Measurements from ENCODE around the gene LSM3.

Gene LSM3

DNA sequence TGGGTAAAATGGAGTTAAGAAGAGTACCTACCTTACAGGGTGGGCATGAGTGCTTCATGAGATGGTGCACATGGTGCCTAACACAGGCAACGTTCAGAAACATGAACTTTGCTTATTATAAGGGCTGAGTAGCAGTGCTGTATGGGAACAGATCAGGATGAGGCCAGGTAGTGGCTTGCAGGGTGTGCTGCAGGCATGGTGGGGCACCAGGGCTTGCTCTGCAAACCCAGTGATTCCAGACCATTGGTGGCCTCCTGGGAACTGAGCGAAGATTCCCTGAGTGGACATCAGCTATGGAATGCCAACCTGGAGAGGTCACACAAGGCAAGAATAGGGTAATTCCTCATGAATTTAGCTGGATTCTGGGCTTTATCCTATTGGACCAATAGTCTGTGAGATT is 37.9 kb upstream of the LSM3 start:
- no peak overlapping the region for H3K9ac ChIP-seq (ENCODE audit: low read depth, low read length, poor library complexity)
- no peak overlapping the region for H3K4me3 ChIP-seq (ENCODE audit: low read length in 2 of 2)
- H3K4me2 ChIP-seq (ENCODE audit: insufficient read depth, low read length, poor library complexity, severe bottlenecking) = no peak overlapping the region
- no peak overlapping the region for H3K23ac ChIP-seq (ENCODE audit: low read depth, low read length, poor library complexity)
- no peak overlapping the region for H3K4ac ChIP-seq (ENCODE audit: low read length)
- H4K8ac ChIP-seq (ENCODE audit: low read depth, low read length) = no peak overlapping the region
- no peak overlapping the region for H3K14ac ChIP-seq (ENCODE audit: low read length)
- H2AFZ ChIP-seq (ENCODE audit: low read length) = no peak overlapping the region
- H3K79me1 ChIP-seq (ENCODE audit: low read depth, low read length) = no peaks in the 10 kb centered on the region
- H2BK120ac ChIP-seq (ENCODE audit: low read depth, low read length) = no peak overlapping the region
- H2BK12ac ChIP-seq (ENCODE audit: low read length) = no peak overlapping the region
- peaks cover 13 to 92% of the 10 kb centered on the region in 2 donors for H3K36me3 ChIP-seq (replicated peaks in 1 of 2; ENCODE audit: control insufficient read depth in 2 of 2, insufficient read depth in 2 of 2, low read length in 2 of 2)
- H3K4me1 ChIP-seq (ENCODE audit: control insufficient read depth in 2 of 2, insufficient read depth in 1 of 2, low read depth in 1 of 2, low read length in 2 of 2) = peaks cover 7 to 17% of the 10 kb centered on the region in 2 donors
- no peak for DNase-seq (ENCODE audit: low spot score)
- H2AK5ac ChIP-seq (ENCODE audit: low read depth, low read length) = no peak overlapping the region
- no peaks in the 10 kb centered on the region for H3K9me3 ChIP-seq (replicated peaks in 1 of 2; ENCODE audit: control insufficient read depth in 2 of 2, insufficient read depth in 1 of 2, low read depth in 1 of 2, low read length in 2 of 2)
- no peak overlapping the region for H2BK5ac ChIP-seq (ENCODE audit: low read length)
- H4K91ac ChIP-seq (ENCODE audit: low read depth, low read length, poor library complexity) = no peak overlapping the region
- H3K18ac ChIP-seq (ENCODE audit: low read length) = no peak overlapping the region
- no peak overlapping the region for H3K27ac ChIP-seq (replicated peaks; ENCODE audit: low read length)
- no peak overlapping the region for H2BK15ac ChIP-seq (ENCODE audit: low read length)
- H3K27me3 ChIP-seq (ENCODE audit: control insufficient read depth in 3 of 3, insufficient read depth in 3 of 3, low read depth in 1 of 3, low read length in 3 of 3) = no peaks in the 10 kb centered on the region
- WGBS, 2 donors (ENCODE audit: extremely low coverage in 2 of 2, insufficient read length in 2 of 2, insufficient replicate concordance in 1 of 2) = no CpG with 5 or more reads among the region's 2 CpGs

- H3K4me3 ChIP-seq (ENCODE audit: low read length in 2 of 2) = no peak overlapping the region
- no CpG with 5 or more reads among the region's 2 CpGs for WGBS, 2 donors (ENCODE audit: extremely low coverage in 2 of 2, insufficient read length in 2 of 2, insufficient replicate concordance in 1 of 2)
- H2BK12ac ChIP-seq (ENCODE audit: low read length) = no peak overlapping the region
- H3K27ac ChIP-seq (replicated peaks; ENCODE audit: low read length) = no peak overlapping the region
- peaks cover 7 to 18% of the 10 kb centered on the region in 2 donors for H3K4me1 ChIP-seq (ENCODE audit: control insufficient read depth in 2 of 2, insufficient read depth in 1 of 2, low read depth in 1 of 2, low read length in 2 of 2)
- H4K91ac ChIP-seq (ENCODE audit: low read depth, low read length, poor library complexity) = no peak overlapping the region
- H4K8ac ChIP-seq (ENCODE audit: low read depth, low read length) = no peak overlapping the region
- H3K36me3 ChIP-seq (replicated peaks in 1 of 2; ENCODE audit: control insufficient read depth in 2 of 2, insufficient read depth in 2 of 2, low read length in 2 of 2) = peaks cover 14 to 92% of the 10 kb centered on the region in 2 donors
- H3K27me3 ChIP-seq (ENCODE audit: control insufficient read depth in 3 of 3, insufficient read depth in 3 of 3, low read depth in 1 of 3, low read length in 3 of 3) = no peaks in the 10 kb centered on the region
- no peak overlapping the region for H3K18ac ChIP-seq (ENCODE audit: low read length)
- H2AK5ac ChIP-seq (ENCODE audit: low read depth, low read length) = no peak overlapping the region
- H3K4ac ChIP-seq (ENCODE audit: low read length) = no peak overlapping the region
- H2BK120ac ChIP-seq (ENCODE audit: low read depth, low read length) = no peak overlapping the region
- H3K79me1 ChIP-seq (ENCODE audit: low read depth, low read length) = no peaks in the 10 kb centered on the region
- no peak overlapping the region for H3K14ac ChIP-seq (ENCODE audit: low read length)
- H3K4me2 ChIP-seq (ENCODE audit: insufficient read depth, low read length, poor library complexity, severe bottlenecking) = no peak overlapping the region
- H3K23ac ChIP-seq (ENCODE audit: low read depth, low read length, poor library complexity) = no peak overlapping the region
- DNase-seq (ENCODE audit: low spot score) = no peak
- H2AFZ ChIP-seq (ENCODE audit: low read length) = no peak overlapping the region
- H3K9me3 ChIP-seq (replicated peaks in 1 of 2; ENCODE audit: control insufficient read depth in 2 of 2, insufficient read depth in 1 of 2, low read depth in 1 of 2, low read length in 2 of 2) = no peaks in the 10 kb centered on the region
- H3K9ac ChIP-seq (ENCODE audit: low read depth, low read length, poor library complexity) = no peak overlapping the region
- H2BK15ac ChIP-seq (ENCODE audit: low read length) = no peak overlapping the region
- no peak overlapping the region for H2BK5ac ChIP-seq (ENCODE audit: low read length)
Measured at GRCh38 chr3:14141144-14141543, 37.5 kb upstream of the LSM3 start.

DNA sequence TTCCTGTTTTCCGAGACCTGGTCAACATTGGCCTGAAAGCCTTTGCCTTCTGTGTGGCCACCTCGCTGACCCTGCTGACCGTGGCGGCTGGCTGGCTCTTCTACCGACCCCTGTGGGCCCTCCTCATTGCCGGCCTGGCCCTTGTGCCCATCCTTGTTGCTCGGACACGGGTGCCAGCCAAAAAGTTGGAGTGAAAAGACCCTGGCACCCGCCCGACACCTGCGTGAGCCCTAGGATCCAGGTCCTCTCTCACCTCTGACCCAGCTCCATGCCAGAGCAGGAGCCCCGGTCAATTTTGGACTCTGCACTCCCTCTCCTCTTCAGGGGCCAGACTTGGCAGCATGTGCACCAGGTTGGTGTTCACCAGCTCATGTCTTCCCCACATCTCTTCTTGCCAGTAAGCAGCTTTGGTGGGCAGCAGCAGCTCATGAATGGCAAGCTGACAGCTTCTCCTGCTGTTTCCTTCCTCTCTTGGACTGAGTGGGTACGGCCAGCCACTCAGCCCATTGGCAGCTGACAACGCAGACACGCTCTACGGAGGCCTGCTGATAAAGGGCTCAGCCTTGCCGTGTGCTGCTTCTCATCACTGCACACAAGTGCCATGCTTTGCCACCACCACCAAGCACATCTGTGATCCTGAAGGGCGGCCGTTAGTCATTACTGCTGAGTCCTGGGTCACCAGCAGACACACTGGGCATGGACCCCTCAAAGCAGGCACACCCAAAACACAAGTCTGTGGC is 36.8 kb upstream of the LSM3 start:
- H3K4me1 ChIP-seq (ENCODE audit: control insufficient read depth in 2 of 2, insufficient read depth in 1 of 2, low read depth in 1 of 2, low read length in 2 of 2) = peaks cover 7 to 18% of the 10 kb centered on the region in 2 donors
- no peak overlapping the region for H2BK15ac ChIP-seq (ENCODE audit: low read length)
- no peak overlapping the region for H4K91ac ChIP-seq (ENCODE audit: low read depth, low read length, poor library complexity)
- no peak for DNase-seq (ENCODE audit: low spot score)
- H3K27me3 ChIP-seq (ENCODE audit: control insufficient read depth in 3 of 3, insufficient read depth in 3 of 3, low read depth in 1 of 3, low read length in 3 of 3) = no peaks in the 10 kb centered on the region
- no CpG with 5 or more reads among the region's 19 CpGs for WGBS, 2 donors (ENCODE audit: extremely low coverage in 2 of 2, insufficient read length in 2 of 2, insufficient replicate concordance in 1 of 2)
- no peak overlapping the region for H3K18ac ChIP-seq (ENCODE audit: low read length)
- H3K23ac ChIP-seq (ENCODE audit: low read depth, low read length, poor library complexity) = no peak overlapping the region
- H2BK5ac ChIP-seq (ENCODE audit: low read length) = no peak overlapping the region
- no peak overlapping the region for H2BK12ac ChIP-seq (ENCODE audit: low read length)
- H2AK5ac ChIP-seq (ENCODE audit: low read depth, low read length) = no peak overlapping the region
- H3K9ac ChIP-seq (ENCODE audit: low read depth, low read length, poor library complexity) = no peak overlapping the region
- no peak overlapping the region for H3K4me2 ChIP-seq (ENCODE audit: insufficient read depth, low read length, poor library complexity, severe bottlenecking)
- no peak overlapping the region for H3K4me3 ChIP-seq (ENCODE audit: low read length in 2 of 2)
- H4K8ac ChIP-seq (ENCODE audit: low read depth, low read length) = peak overlapping the region; percentile 20
- H3K36me3 ChIP-seq (replicated peaks in 1 of 2; ENCODE audit: control insufficient read depth in 2 of 2, insufficient read depth in 2 of 2, low read length in 2 of 2) = peaks cover 18 to 92% of the 10 kb centered on the region in 2 donors
- no peak overlapping the region for H3K4ac ChIP-seq (ENCODE audit: low read length)
- no peak overlapping the region for H2BK120ac ChIP-seq (ENCODE audit: low read depth, low read length)
- no peaks in the 10 kb centered on the region for H3K79me1 ChIP-seq (ENCODE audit: low read depth, low read length)
- H3K14ac ChIP-seq (ENCODE audit: low read length) = no peak overlapping the region
- H3K27ac ChIP-seq (replicated peaks; ENCODE audit: low read length) = no peak overlapping the region
- H3K9me3 ChIP-seq (replicated peaks in 1 of 2; ENCODE audit: control insufficient read depth in 2 of 2, insufficient read depth in 1 of 2, low read depth in 1 of 2, low read length in 2 of 2) = no peaks in the 10 kb centered on the region
- no peak overlapping the region for H2AFZ ChIP-seq (ENCODE audit: low read length)

DNA sequence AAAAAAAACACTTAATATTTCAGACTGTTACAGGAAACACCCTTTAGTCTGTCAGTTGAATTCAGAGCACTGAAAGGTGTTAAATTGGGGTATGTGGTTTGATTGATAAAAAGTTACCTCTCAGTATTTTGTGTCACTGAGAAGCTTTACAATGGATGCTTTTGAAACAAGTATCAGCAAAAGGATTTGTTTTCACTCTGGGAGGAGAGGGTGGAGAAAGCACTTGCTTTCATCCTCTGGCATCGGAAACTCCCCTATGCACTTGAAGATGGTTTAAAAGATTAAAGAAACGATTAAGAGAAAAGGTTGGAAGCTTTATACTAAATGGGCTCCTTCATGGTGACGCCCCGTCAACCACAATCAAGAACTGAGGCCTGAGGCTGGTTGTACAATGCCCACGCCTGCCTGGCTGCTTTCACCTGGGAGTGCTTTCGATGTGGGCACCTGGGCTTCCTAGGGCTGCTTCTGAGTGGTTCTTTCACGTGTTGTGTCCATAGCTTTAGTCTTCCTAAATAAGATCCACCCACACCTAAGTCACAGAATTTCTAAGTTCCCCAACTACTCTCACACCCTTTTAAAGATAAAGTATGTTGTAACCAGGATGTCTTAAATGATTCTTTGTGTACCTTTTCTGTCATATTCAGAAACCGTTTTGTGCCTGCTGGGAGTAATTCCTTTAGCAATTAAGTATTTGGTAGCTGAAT is 35.9 kb upstream of the LSM3 start:
- no peak overlapping the region for H3K9ac ChIP-seq (ENCODE audit: low read depth, low read length, poor library complexity)
- H2BK15ac ChIP-seq (ENCODE audit: low read length) = no peak overlapping the region
- H3K27ac ChIP-seq (replicated peaks; ENCODE audit: low read length) = no peak overlapping the region
- no peak overlapping the region for H3K4me2 ChIP-seq (ENCODE audit: insufficient read depth, low read length, poor library complexity, severe bottlenecking)
- no peaks in the 10 kb centered on the region for H3K9me3 ChIP-seq (replicated peaks in 1 of 2; ENCODE audit: control insufficient read depth in 2 of 2, insufficient read depth in 1 of 2, low read depth in 1 of 2, low read length in 2 of 2)
- no peak overlapping the region for H3K18ac ChIP-seq (ENCODE audit: low read length)
- H2BK120ac ChIP-seq (ENCODE audit: low read depth, low read length) = no peak overlapping the region
- peaks cover 7 to 18% of the 10 kb centered on the region in 2 donors for H3K4me1 ChIP-seq (ENCODE audit: control insufficient read depth in 2 of 2, insufficient read depth in 1 of 2, low read depth in 1 of 2, low read length in 2 of 2)
- H2AFZ ChIP-seq (ENCODE audit: low read length) = no peak overlapping the region
- H4K91ac ChIP-seq (ENCODE audit: low read depth, low read length, poor library complexity) = no peak overlapping the region
- no peaks in the 10 kb centered on the region for H3K79me1 ChIP-seq (ENCODE audit: low read depth, low read length)
- H2AK5ac ChIP-seq (ENCODE audit: low read depth, low read length) = no peak overlapping the region
- no peaks in the 10 kb centered on the region for H3K27me3 ChIP-seq (ENCODE audit: control insufficient read depth in 3 of 3, insufficient read depth in 3 of 3, low read depth in 1 of 3, low read length in 3 of 3)
- DNase-seq (ENCODE audit: low spot score) = no peak
- no peak overlapping the region for H4K8ac ChIP-seq (ENCODE audit: low read depth, low read length)
- peaks cover 21 to 92% of the 10 kb centered on the region in 2 donors for H3K36me3 ChIP-seq (replicated peaks in 1 of 2; ENCODE audit: control insufficient read depth in 2 of 2, insufficient read depth in 2 of 2, low read length in 2 of 2)
- no peak overlapping the region for H3K23ac ChIP-seq (ENCODE audit: low read depth, low read length, poor library complexity)
- H2BK12ac ChIP-seq (ENCODE audit: low read length) = no peak overlapping the region
- no peak overlapping the region for H3K14ac ChIP-seq (ENCODE audit: low read length)
- no peak overlapping the region for H3K4ac ChIP-seq (ENCODE audit: low read length)
- WGBS, 2 donors (ENCODE audit: extremely low coverage in 2 of 2, insufficient read length in 2 of 2, insufficient replicate concordance in 1 of 2) = no CpG with 5 or more reads among the region's 8 CpGs
- no peak overlapping the region for H2BK5ac ChIP-seq (ENCODE audit: low read length)
- H3K4me3 ChIP-seq (ENCODE audit: low read length in 2 of 2) = no peak overlapping the region
